ENCODE measurements around the gene SLC43A1.

SLC43A1 gene

DNA sequence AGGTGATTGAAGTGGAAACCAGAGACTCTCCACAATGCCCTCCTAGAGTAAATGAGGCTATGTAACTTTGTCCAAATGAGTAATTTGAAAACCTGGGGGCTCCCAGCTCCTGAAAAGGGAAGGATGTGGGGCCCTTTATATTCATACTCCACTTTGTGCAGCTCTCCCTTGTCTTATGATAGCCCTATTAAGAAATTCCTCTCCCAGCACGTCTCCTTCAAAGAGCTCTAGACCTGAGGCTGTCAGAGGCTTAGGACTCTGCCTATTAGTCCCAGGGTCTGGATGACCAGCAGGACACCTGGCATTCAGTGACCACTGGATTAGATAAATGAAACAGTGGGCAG lies 2.1 kb downstream of the SLC43A1 start:
- Histone ChIP-seq H2BK120ac (ENCODE audit: insufficient read depth, low read length, poor library complexity) (no peak overlapping the region), H2BK5ac (ENCODE audit: low read depth, low read length, poor library complexity) (no peak overlapping the region), H3K27ac (ENCODE audit: low read depth, low read length) (no peak overlapping the region), H3K79me2 (ENCODE audit: control insufficient read depth, insufficient read depth, low read length, poor library complexity) (no peaks in the 10 kb centered on the region), H3K27me3 (ENCODE audit: insufficient read depth, low read length) (peaks cover 38% of the 10 kb centered on the region), H2AK5ac (ENCODE audit: low read length) (no peak overlapping the region), H3K4me2 (ENCODE audit: low read length) (no peak overlapping the region), H3K18ac (ENCODE audit: low read length) (no peak overlapping the region), H2BK12ac (ENCODE audit: low read length) (no peak overlapping the region), H3K79me1 (ENCODE audit: low read length) (no peaks in the 10 kb centered on the region), H4K12ac (ENCODE audit: low read depth, low read length) (no peak overlapping the region), H4K8ac (ENCODE audit: low read depth, low read length) (no peak overlapping the region), H3K14ac (ENCODE audit: low read length) (no peak overlapping the region), H3K4me1 (ENCODE audit: control insufficient read depth in 1 of 2, insufficient read depth in 2 of 2, low read length in 2 of 2) (peaks cover 8% of the 10 kb centered on the region in 2 experiments), H2AFZ (ENCODE audit: insufficient read depth, low read length, poor library complexity) (no peak overlapping the region), H3K36me3 (ENCODE audit: control insufficient read depth in 1 of 2, insufficient read depth in 2 of 2, low read length in 2 of 2) (no peaks in the 10 kb centered on the region), H4K91ac (ENCODE audit: low read depth, low read length) (no peak overlapping the region), H3K4me3 (ENCODE audit: low read depth, low read length) (no peak overlapping the region), H3K23ac (ENCODE audit: low read length) (no peak overlapping the region), H3K9me3 (ENCODE audit: insufficient read depth, low read depth, low read length) (no peaks in the 10 kb centered on the region), H3K9ac (ENCODE audit: low read length) (no peak overlapping the region), H3K4ac (ENCODE audit: low read depth, low read length) (no peak overlapping the region)
- no CpG with 5 or more reads among the region's 1 CpG for WGBS (ENCODE audit: extremely low coverage, insufficient coverage, insufficient read length)
- DNase-seq: no peak

DNA sequence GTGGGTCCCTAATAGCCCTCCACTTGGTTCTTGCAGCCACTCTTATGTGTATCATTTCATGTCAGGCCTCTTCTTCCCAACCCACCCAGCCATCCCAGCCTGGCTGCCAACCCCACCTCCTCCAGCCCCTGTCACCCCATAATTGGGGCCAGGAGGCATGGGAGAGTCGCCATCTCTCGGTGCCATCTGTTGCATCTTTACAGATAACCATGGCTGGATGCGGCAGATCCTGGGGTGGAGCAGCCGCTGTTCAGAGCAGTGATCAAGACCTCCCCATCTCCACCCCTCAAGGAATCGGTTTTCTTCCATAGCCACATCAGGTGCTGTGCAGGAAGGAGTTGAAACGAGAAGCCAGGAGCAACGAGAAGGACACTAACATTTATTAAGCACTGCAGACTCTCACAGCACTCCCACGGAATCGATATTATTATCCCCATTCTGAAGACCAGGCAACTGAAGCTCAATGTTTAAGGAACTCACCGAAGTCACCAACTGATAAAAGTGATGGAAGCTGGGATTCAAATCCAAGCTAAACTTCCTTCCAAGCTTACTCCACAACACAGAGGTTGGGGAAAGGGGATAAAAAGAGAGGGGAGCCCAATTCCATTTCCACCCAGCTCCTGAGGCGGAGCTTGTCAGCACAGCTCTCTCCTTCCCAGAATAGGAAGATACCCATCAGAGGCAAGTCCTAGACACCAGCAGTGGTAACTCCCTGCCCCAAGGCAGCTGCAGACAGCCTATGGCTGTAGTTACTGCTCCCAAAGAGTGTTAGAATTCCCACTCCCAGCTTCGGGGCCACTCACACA lies 2.7 kb downstream of the SLC43A1 start:
- Histone ChIP-seq H3K4ac (ENCODE audit: low read depth, low read length) (no peak overlapping the region), H2BK5ac (ENCODE audit: low read depth, low read length, poor library complexity) (no peak overlapping the region), H4K91ac (ENCODE audit: low read depth, low read length) (no peak overlapping the region), H3K36me3 (ENCODE audit: control insufficient read depth in 1 of 2, insufficient read depth in 2 of 2, low read length in 2 of 2) (no peaks in the 10 kb centered on the region), H3K4me2 (ENCODE audit: low read length) (no peak overlapping the region), H3K4me3 (ENCODE audit: low read depth, low read length) (no peak overlapping the region), H2BK12ac (ENCODE audit: low read length) (no peak overlapping the region), H3K9ac (ENCODE audit: low read length) (no peak overlapping the region), H3K4me1 (ENCODE audit: control insufficient read depth in 1 of 2, insufficient read depth in 2 of 2, low read length in 2 of 2) (peaks cover 8% of the 10 kb centered on the region in 2 experiments), H3K27me3 (ENCODE audit: insufficient read depth, low read length) (peaks cover 38% of the 10 kb centered on the region), H2AFZ (ENCODE audit: insufficient read depth, low read length, poor library complexity) (no peak overlapping the region), H2BK120ac (ENCODE audit: insufficient read depth, low read length, poor library complexity) (no peak overlapping the region), H3K27ac (ENCODE audit: low read depth, low read length) (no peak overlapping the region), H4K12ac (ENCODE audit: low read depth, low read length) (no peak overlapping the region), H3K79me2 (ENCODE audit: control insufficient read depth, insufficient read depth, low read length, poor library complexity) (no peaks in the 10 kb centered on the region), H3K18ac (ENCODE audit: low read length) (no peak overlapping the region), H3K23ac (ENCODE audit: low read length) (no peak overlapping the region), H2AK5ac (ENCODE audit: low read length) (no peak overlapping the region), H3K14ac (ENCODE audit: low read length) (no peak overlapping the region), H3K79me1 (ENCODE audit: low read length) (no peaks in the 10 kb centered on the region), H3K9me3 (ENCODE audit: insufficient read depth, low read depth, low read length) (no peaks in the 10 kb centered on the region), H4K8ac (ENCODE audit: low read depth, low read length) (no peak overlapping the region)
- DNase-seq: no peak
- no CpG with 5 or more reads among the region's 12 CpGs for WGBS (ENCODE audit: extremely low coverage, insufficient coverage, insufficient read length)

DNA sequence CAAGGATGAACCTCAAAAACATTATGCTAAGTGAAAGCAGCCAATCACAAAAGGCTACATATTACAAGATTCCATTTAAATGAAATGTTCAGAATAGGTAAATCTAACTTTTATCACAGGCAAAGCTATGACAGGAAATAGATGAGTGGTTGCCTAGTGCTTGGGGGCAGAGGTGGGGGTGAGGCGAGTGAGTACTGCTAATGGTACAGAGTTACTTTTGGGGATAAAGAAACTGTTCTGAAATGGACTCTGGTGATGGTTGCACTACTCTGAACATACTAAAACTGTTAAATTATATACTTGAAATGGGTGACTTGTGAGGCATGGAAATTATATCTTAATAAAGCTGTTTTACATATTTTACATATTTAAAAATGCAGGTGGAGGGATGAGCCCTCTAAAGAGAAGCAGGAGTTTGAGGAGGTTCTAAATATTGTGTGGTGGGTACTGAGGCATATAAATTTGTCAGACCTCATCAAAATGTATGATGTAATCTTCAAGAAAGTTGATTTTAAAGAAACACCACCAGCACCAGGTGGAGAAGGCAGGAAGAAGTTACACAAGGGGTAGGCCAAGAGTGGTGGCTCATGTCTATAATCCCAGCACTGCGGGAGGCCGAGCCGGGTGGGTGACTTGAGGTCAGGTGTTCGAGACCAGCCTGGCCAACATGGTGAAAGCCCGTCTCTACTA lies 3.6 kb downstream of the SLC43A1 start:
- no peak overlapping the region for H3K4ac ChIP-seq (ENCODE audit: low read depth, low read length)

DNA sequence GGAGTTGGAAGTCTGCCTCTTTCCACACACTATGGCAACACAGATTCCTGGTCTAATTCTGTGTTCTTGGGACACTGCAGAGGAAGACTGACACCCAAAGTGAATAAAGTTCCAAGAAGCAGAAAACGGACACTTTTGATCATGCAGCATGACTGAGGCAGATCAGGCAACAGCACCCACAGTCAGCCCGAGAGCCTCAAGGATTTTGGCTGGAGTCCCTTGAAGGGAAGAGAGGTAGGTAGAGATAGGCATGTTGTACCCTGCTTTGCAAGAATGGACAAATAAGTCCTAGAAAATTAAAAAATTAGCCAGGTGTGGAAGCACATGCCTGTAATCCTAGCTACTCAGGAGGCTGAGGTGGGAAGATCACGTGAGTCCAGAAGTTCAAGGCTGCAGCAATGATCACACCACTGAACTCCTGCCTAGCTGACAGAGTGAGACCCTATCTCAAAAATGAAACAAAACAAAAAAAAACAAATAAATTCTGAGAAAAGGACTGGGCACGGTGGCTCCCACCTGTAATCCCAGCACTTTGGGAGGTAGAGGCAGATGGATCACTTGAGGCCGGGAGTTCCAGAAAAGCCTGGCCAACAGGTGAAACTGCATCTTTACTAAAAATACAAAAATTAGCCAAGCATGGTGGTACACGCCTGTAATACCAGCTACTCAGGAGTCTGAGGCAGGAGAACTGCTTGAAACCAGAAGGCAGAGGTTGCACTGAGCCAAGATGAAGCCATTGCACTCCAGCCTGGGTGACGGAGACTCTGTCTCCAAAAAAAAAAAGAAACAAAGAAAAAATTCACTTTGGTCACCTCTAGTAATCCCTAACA lies 6.9 kb downstream of the SLC43A1 start:
- Histone ChIP-seq H3K4me2 (ENCODE audit: low read length) (no peak overlapping the region), H3K36me3 (ENCODE audit: control insufficient read depth in 1 of 2, insufficient read depth in 2 of 2, low read length in 2 of 2) (no peaks in the 10 kb centered on the region), H2BK12ac (ENCODE audit: low read length) (no peak overlapping the region), H3K9ac (ENCODE audit: low read length) (no peak overlapping the region), H3K4me3 (ENCODE audit: low read depth, low read length) (no peak overlapping the region), H2AFZ (ENCODE audit: insufficient read depth, low read length, poor library complexity) (no peak overlapping the region), H3K4ac (ENCODE audit: low read depth, low read length) (no peak overlapping the region), H4K91ac (ENCODE audit: low read depth, low read length) (no peak overlapping the region), H3K18ac (ENCODE audit: low read length) (no peak overlapping the region), H2BK120ac (ENCODE audit: insufficient read depth, low read length, poor library complexity) (no peak overlapping the region), H3K79me1 (ENCODE audit: low read length) (no peaks in the 10 kb centered on the region), H3K23ac (ENCODE audit: low read length) (no peak overlapping the region), H3K79me2 (ENCODE audit: control insufficient read depth, insufficient read depth, low read length, poor library complexity) (no peaks in the 10 kb centered on the region), H2AK5ac (ENCODE audit: low read length) (no peak overlapping the region), H4K12ac (ENCODE audit: low read depth, low read length) (no peak overlapping the region), H3K14ac (ENCODE audit: low read length) (no peak overlapping the region), H2BK5ac (ENCODE audit: low read depth, low read length, poor library complexity) (no peak overlapping the region), H3K27me3 (ENCODE audit: insufficient read depth, low read length) (peaks cover 8% of the 10 kb centered on the region), H3K9me3 (ENCODE audit: insufficient read depth, low read depth, low read length) (no peaks in the 10 kb centered on the region), H4K8ac (ENCODE audit: low read depth, low read length) (no peak overlapping the region), H3K4me1 (ENCODE audit: control insufficient read depth in 1 of 2, insufficient read depth in 2 of 2, low read length in 2 of 2) (no peaks in the 10 kb centered on the region), H3K27ac (ENCODE audit: low read depth, low read length) (no peak overlapping the region)
- no CpG with 5 or more reads among the region's 7 CpGs for WGBS (ENCODE audit: extremely low coverage, insufficient coverage, insufficient read length)
- no peak for DNase-seq

More for the DNA sequence above, 3.6 kb downstream of the SLC43A1 start:
- Histone ChIP-seq H3K23ac (ENCODE audit: low read length) (no peak overlapping the region), H3K14ac (ENCODE audit: low read length) (no peak overlapping the region), H3K9me3 (ENCODE audit: insufficient read depth, low read depth, low read length) (no peaks in the 10 kb centered on the region), H3K36me3 (ENCODE audit: control insufficient read depth in 1 of 2, insufficient read depth in 2 of 2, low read length in 2 of 2) (no peaks in the 10 kb centered on the region), H3K27ac (ENCODE audit: low read depth, low read length) (no peak overlapping the region), H4K8ac (ENCODE audit: low read depth, low read length) (no peak overlapping the region), H2AK5ac (ENCODE audit: low read length) (no peak overlapping the region), H3K79me1 (ENCODE audit: low read length) (no peaks in the 10 kb centered on the region), H3K27me3 (ENCODE audit: insufficient read depth, low read length) (peaks cover 35% of the 10 kb centered on the region), H3K4me1 (ENCODE audit: control insufficient read depth in 1 of 2, insufficient read depth in 2 of 2, low read length in 2 of 2) (peaks cover 8% of the 10 kb centered on the region in 2 experiments), H2AFZ (ENCODE audit: insufficient read depth, low read length, poor library complexity) (no peak overlapping the region), H3K79me2 (ENCODE audit: control insufficient read depth, insufficient read depth, low read length, poor library complexity) (no peaks in the 10 kb centered on the region), H2BK12ac (ENCODE audit: low read length) (no peak overlapping the region), H3K4me3 (ENCODE audit: low read depth, low read length) (no peak overlapping the region), H2BK5ac (ENCODE audit: low read depth, low read length, poor library complexity) (no peak overlapping the region), H4K12ac (ENCODE audit: low read depth, low read length) (no peak overlapping the region), H3K9ac (ENCODE audit: low read length) (no peak overlapping the region), H2BK120ac (ENCODE audit: insufficient read depth, low read length, poor library complexity) (no peak overlapping the region), H3K18ac (ENCODE audit: low read length) (no peak overlapping the region), H3K4me2 (ENCODE audit: low read length) (no peak overlapping the region), H4K91ac (ENCODE audit: low read depth, low read length) (no peak overlapping the region)
- WGBS (ENCODE audit: extremely low coverage, insufficient coverage, insufficient read length): no CpG with 5 or more reads among the region's 6 CpGs
- DNase-seq: no peak
